HG02981 (cell line): ENCODE data around the gene ANXA8L1.
"Not testable (repeated sequence)": the region's sequence is repeated elsewhere in the genome, so short reads cannot be mapped to it uniquely, and the experiment has no call there.

Experiments
- ATAC-seq: cut with Tn5 transposase; IDR thresholded peaks from one replicate; pipeline ENCODE4 v1.9.1; 2021; ENCODE audit warnings: mild to moderate bottlenecking, moderate library complexity; ENCODE audit not compliant: unreplicated experiment

Gene ANXA8L1

GRCh38 chr10:46375406-46375805 lies at the start of gene ANXA8L1:
Gene ANXA8L1 (plus strand): TSS chr10:46375776. CDS start chr10:46375852, 76 bp downstream.
- not testable (repeated sequence) for ATAC-seq

- ATAC-seq: no peak
These were observed 49.5 kb upstream of the ANXA8L1 start for GRCh38 chr10:46326066-46326465.

- no peak for ATAC-seq
These were observed 48.6 kb upstream of the ANXA8L1 start for GRCh38 chr10:46326971-46327370.

GRCh38 chr10:46327685-46328084 lies 47.9 kb upstream of the ANXA8L1 start:
- no peak for ATAC-seq

- ATAC-seq: no peak
These were observed 46.5 kb upstream of the ANXA8L1 start for GRCh38 chr10:46328853-46329689.

- ATAC-seq: no peak
These were observed 45.9 kb upstream of the ANXA8L1 start for GRCh38 chr10:46329690-46330016.

GRCh38 chr10:46330894-46331293 lies 44.7 kb upstream of the ANXA8L1 start:
- no peak for ATAC-seq

GRCh38 chr10:46365484-46365883 lies 10.1 kb upstream of the ANXA8L1 start:
- not testable (repeated sequence) for ATAC-seq

- ATAC-seq: not testable (repeated sequence)
These were observed 8.4 kb upstream of the ANXA8L1 start for GRCh38 chr10:46367209-46367608.

GRCh38 chr10:46367666-46368240 lies 7.8 kb upstream of the ANXA8L1 start:
- ATAC-seq: not testable (repeated sequence)

- not testable (repeated sequence) for ATAC-seq
These were observed 6.6 kb upstream of the ANXA8L1 start for GRCh38 chr10:46368956-46369355.

GRCh38 chr10:46374410-46374809 lies 1.2 kb upstream of the ANXA8L1 start:
- not testable (repeated sequence) for ATAC-seq

- not testable (repeated sequence) for ATAC-seq
These were observed 1.4 kb downstream of the ANXA8L1 start for GRCh38 chr10:46377022-46377421.

GRCh38 chr10:46377651-46378050 lies 2.1 kb downstream of the ANXA8L1 start:
- ATAC-seq: not testable (repeated sequence)

- not testable (repeated sequence) for ATAC-seq
These were observed 2.5 kb downstream of the ANXA8L1 start for GRCh38 chr10:46378108-46378507.

- not testable (repeated sequence) for ATAC-seq
These were observed 3.8 kb downstream of the ANXA8L1 start for GRCh38 chr10:46379233-46379848.

- not testable (repeated sequence) for ATAC-seq
These were observed 10.3 kb downstream of the ANXA8L1 start for GRCh38 chr10:46385858-46386257.

GRCh38 chr10:46386694-46387093 lies 11.1 kb downstream of the ANXA8L1 start:
- not testable (repeated sequence) for ATAC-seq

GRCh38 chr10:46387309-46387902 lies 11.8 kb downstream of the ANXA8L1 start:
- not testable (repeated sequence) for ATAC-seq

GRCh38 chr10:46391422-46391821 lies 15.8 kb downstream of the ANXA8L1 start:
- ATAC-seq: not testable (repeated sequence)
